ENCODE results near the gene DAPK1.
"Not testable (repeated sequence)": the region's sequence is repeated elsewhere in the genome, so short reads cannot be mapped to it uniquely, and the experiment has no call there.

The DAPK1 gene

GRCh38 chr9:87498046-87498810, 561 bp downstream of the DAPK1 start:
- no peak for DNase-seq (ENCODE audit: low spot score)

GRCh38 chr9:87498811-87499360, 1.2 kb downstream of the DAPK1 start:
- no peak for DNase-seq (ENCODE audit: low spot score)

- DNase-seq (ENCODE audit: low spot score) = no peak
Observed at GRCh38 chr9:87499424-87500017, 1.9 kb downstream of the DAPK1 start.

- DNase-seq (ENCODE audit: low spot score) = no peak
Observed at GRCh38 chr9:87500491-87501270, 3.0 kb downstream of the DAPK1 start.

- not testable (repeated sequence) for DNase-seq (ENCODE audit: low spot score)
Observed at GRCh38 chr9:87501271-87501656, 3.6 kb downstream of the DAPK1 start.

GRCh38 chr9:87501806-87502205, 4.1 kb downstream of the DAPK1 start:
- DNase-seq (ENCODE audit: low spot score) = no peak

GRCh38 chr9:87502391-87503221, 4.9 kb downstream of the DAPK1 start:
- no peak for DNase-seq (ENCODE audit: low spot score)

GRCh38 chr9:87503430-87503829, 5.8 kb downstream of the DAPK1 start:
- DNase-seq (ENCODE audit: low spot score) = no peak

GRCh38 chr9:87503927-87504326, 6.3 kb downstream of the DAPK1 start:
- no peak for DNase-seq (ENCODE audit: low spot score)

GRCh38 chr9:87504938-87505337, 7.3 kb downstream of the DAPK1 start:
- no peak for DNase-seq (ENCODE audit: low spot score)

GRCh38 chr9:87505869-87506678, 8.4 kb downstream of the DAPK1 start:
- no peak for DNase-seq (ENCODE audit: low spot score)

GRCh38 chr9:87507576-87507975, 9.9 kb downstream of the DAPK1 start:
- DNase-seq (ENCODE audit: low spot score) = no peak

GRCh38 chr9:87510252-87510683, 12.6 kb downstream of the DAPK1 start:
- no peak for DNase-seq (ENCODE audit: low spot score)

- DNase-seq (ENCODE audit: low spot score) = no peak
Observed at GRCh38 chr9:87512311-87512710, 14.6 kb downstream of the DAPK1 start.

GRCh38 chr9:87513161-87513560, 15.5 kb downstream of the DAPK1 start:
- no peak for DNase-seq (ENCODE audit: low spot score)

- DNase-seq (ENCODE audit: low spot score) = no peak
Observed at GRCh38 chr9:87513880-87514535, 16.3 kb downstream of the DAPK1 start.

GRCh38 chr9:87515006-87515405, 17.3 kb downstream of the DAPK1 start:
- DNase-seq (ENCODE audit: low spot score) = no peak

GRCh38 chr9:87515588-87516221, 18.0 kb downstream of the DAPK1 start:
- no peak for DNase-seq (ENCODE audit: low spot score)

GRCh38 chr9:87516222-87516925, 18.7 kb downstream of the DAPK1 start:
- no peak for DNase-seq (ENCODE audit: low spot score)
